ENCODE results near the gene PDE2A.

The PDE2A gene

DNA sequence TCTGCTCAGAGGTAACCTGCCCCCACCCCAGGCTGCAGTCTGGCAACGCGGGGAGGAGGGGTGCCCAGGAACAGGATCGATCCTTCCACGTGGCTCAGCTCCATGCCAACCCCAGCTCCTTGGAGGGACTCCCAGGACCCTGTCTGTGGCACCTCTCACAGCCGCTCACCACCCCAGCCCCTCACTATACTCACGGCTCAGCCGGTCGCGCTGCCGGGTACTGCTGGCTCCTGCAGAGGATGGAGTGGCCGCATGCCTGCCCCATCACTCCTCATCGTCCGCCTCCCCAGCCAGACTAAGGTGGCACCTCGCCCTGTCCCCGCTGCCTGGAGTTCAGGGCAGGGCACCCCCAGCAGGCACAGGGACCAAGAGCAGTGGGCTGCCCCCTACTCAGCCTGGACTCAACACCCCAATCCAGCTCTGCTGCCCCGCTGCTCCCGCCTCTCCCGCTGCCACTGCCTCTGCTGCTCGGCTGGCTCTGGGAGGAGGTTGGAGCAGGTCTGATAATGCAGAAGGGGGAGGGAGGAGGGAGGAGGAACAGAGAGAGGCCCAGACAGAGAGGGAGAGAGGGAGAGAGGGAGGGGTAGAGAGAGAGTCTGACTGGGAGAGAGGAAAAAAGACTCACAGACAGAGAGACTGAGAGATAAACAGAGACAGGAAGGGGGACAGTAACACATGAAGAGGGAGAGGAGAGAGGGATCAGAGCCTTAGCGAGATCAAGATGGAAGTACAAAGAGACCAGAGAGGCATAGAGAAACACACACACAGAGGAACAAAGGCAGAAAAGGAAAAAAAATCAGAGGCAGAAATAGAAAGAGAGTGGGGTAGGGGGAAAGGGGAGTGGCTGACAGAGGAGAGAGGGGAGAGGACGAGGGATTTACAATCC is at the start of gene PDE2A:
PDE2A (minus strand) TSS at position 480 of the 886 bp plus-strand sequence; CDS start at position 265, 215 bp downstream.
- DNase-seq (ENCODE audit: low read depth in 1 of 2, low spot score in 1 of 2): no peak

GRCh38 chr11:72723508-72723907 is 49.3 kb upstream of the PDE2A start:
- no peak for DNase-seq (ENCODE audit: low read depth in 1 of 2, low spot score in 1 of 2)

- peak; percentile 67 to 75 for DNase-seq (ENCODE audit: low read depth in 1 of 2, low spot score in 1 of 2)
These were observed 48.0 kb upstream of the PDE2A start for GRCh38 chr11:72722050-72722748.

- peak in 1 of 2 donors; percentile 8 for DNase-seq (ENCODE audit: low read depth in 1 of 2, low spot score in 1 of 2)
These were observed 47.4 kb upstream of the PDE2A start for GRCh38 chr11:72721689-72722049.

DNA sequence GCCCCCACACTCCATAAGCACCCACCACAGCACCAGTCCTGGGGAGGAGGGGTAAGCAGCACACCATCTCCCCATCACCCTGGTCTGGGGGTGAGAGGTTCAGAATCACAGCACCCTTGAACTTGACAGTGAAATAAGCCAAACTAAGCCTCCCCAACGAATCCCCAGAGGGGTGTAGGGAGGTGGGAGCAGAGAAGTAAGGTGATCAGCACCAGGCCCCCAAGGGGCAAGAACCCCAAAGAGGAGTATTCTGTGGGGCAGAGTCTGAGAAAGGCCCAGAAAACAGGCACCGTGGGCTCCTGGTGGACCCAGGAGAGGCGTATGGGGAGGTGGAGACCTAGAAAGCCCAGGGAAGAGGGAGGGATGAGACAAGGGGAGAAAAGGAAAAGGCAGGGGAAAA is 47.1 kb upstream of the PDE2A start:
- DNase-seq (ENCODE audit: low read depth in 1 of 2, low spot score in 1 of 2): no peak

DNA sequence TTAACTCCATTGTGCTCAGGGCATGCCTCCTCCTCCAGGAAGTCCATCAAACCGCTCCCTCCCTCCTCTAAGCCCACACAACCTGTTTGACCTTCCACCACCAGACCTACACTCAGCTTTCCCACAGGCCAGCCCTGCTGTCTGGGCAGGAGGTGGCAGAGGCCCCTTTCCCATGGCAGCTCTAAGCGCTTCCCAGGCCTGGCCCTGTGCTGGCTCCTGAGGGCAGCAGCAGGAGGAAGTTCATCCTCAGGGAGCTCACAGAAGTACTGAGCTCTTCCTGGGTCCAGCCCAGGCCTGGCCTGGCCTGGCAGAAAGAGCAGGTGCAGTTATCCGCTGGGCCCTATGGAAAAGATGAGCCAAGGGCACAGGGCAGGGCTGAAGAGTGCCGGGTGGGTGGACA is 46.6 kb upstream of the PDE2A start:
- no peak for DNase-seq (ENCODE audit: low read depth in 1 of 2, low spot score in 1 of 2)

- DNase-seq (ENCODE audit: low read depth in 1 of 2, low spot score in 1 of 2): no peak
These were observed 45.8 kb upstream of the PDE2A start for GRCh38 chr11:72720047-72720446.

GRCh38 chr11:72719551-72719950 is 45.3 kb upstream of the PDE2A start:
- no peak for DNase-seq (ENCODE audit: low read depth in 1 of 2, low spot score in 1 of 2)

GRCh38 chr11:72719144-72719543 is 44.9 kb upstream of the PDE2A start:
- DNase-seq (ENCODE audit: low read depth in 1 of 2, low spot score in 1 of 2): no peak

DNA sequence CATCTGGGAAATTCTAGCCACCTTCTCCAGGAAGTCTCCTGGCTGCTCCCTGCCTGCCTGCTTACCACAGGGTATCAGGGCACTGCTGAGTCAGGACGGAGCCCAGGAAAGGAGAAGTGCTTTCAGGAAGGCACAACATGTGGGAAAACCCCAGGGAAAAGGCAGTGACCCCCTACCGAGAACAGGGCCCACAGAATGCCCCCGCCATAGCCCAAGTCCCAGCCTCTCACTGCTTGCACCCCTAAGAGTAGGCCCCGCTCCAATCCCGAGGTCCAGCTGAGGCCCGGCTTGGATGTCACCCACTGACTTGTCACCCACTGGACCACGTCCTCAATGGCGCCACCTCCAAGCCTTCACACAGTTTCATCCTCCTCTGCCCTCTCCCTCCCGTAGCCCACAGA is 43.9 kb upstream of the PDE2A start:
- no peak for DNase-seq (ENCODE audit: low read depth in 1 of 2, low spot score in 1 of 2)

GRCh38 chr11:72716788-72717435 is 42.7 kb upstream of the PDE2A start:
- no peak for DNase-seq (ENCODE audit: low read depth in 1 of 2, low spot score in 1 of 2)

GRCh38 chr11:72716290-72716689 is 42.1 kb upstream of the PDE2A start:
- no peak for DNase-seq (ENCODE audit: low read depth in 1 of 2, low spot score in 1 of 2)

- no peak for DNase-seq (ENCODE audit: low read depth in 1 of 2, low spot score in 1 of 2)
These were observed 38.6 kb upstream of the PDE2A start for GRCh38 chr11:72712841-72713240.

DNA sequence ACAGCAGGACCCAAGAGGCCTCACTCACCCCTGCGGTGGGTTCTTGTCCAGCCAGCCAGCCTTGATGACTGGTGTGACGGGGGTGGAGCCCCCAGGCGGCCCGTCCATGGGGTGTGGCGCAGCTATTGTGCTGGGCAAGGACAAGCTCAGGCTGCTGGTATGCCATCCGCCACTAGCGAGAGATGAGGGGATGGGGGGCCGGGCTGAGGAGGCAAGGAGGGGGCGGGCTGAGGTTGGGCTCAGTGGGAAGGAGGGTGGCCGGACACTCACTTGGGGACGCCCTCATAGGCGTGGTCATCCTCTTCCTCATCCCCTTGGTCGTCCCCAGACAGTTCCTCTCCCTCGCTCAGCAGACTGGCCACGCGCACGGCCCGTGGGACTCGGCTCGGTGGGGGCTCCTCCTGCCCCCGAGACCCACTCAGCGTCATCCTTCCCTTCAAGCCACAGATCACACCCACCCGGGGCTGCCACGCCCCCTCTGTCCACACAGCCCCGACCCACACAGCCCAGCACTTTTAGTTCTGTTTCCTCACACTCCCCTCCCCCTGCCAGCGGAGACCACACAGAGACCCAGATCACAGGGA is 38.0 kb upstream of the PDE2A start:
- no peak for DNase-seq (ENCODE audit: low read depth in 1 of 2, low spot score in 1 of 2)

GRCh38 chr11:72711141-72711540 is 36.9 kb upstream of the PDE2A start:
- DNase-seq (ENCODE audit: low read depth in 1 of 2, low spot score in 1 of 2): no peak

DNA sequence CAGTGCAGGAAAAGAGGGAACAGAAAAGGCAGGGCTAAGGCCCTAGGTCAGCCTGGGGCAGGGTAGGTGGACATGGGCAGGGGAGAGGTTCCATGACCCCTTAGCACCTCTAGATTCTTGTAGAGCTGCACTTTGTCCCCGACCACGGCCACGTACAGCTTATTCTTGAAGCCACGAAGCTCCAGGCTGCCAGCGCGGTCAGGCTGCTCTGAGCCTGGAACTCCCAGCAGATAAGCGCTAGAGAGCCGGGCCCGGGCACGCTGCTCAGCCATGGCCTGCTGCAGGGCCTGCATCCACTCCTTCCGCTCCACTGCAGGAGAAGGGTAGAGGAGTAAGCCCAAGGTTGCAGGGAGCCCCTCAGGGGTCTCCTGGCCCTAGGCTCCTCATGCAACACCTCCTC is 36.1 kb upstream of the PDE2A start:
- DNase-seq (ENCODE audit: low read depth in 1 of 2, low spot score in 1 of 2): no peak

- no peak for DNase-seq (ENCODE audit: low read depth in 1 of 2, low spot score in 1 of 2)
These were observed 35.4 kb upstream of the PDE2A start for GRCh38 chr11:72709478-72710238.

DNA sequence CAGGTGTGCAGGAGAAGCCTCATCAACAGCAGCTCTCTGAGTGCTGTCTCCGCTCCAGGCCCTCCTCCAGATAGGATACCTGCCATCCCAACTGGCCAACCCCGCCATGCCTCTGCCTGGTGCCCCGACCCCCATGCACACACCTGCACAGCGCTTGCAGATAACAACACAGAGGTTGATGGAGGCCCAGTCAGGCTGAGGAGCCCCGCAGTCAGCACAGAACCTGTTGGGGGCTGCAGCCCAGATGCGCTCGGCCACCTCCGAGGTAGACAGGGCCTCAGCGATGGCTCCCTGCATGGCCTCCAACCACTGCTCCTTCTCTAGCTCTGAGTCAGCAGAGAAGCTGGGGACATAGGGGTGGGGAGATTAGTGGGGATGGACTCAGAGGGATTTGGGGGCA is 32.8 kb upstream of the PDE2A start:
- no peak for DNase-seq (ENCODE audit: low read depth in 1 of 2, low spot score in 1 of 2)

DNA sequence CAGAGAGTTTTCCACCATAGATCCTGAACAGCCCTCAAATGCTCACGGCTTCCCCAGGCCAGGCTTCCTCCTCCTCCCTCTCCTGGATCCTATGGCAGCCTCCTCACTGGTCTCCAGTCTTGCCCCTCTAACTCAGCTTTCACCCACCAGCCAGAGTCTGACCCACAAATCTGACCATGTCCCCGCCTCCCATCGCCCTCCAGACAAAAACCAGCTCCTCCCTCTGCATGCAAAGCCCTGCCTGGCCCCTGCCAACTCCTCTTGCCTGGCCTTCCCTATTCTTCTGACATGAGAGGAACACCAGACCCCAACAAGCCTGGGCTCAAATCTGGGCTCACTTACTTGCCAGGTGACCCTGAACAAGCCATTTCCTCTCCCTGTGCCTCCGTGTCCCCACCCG is 32.4 kb upstream of the PDE2A start:
- no peak for DNase-seq (ENCODE audit: low read depth in 1 of 2, low spot score in 1 of 2)

GRCh38 chr11:72705442-72706365 is 31.5 kb upstream of the PDE2A start:
- no peak for DNase-seq (ENCODE audit: low read depth in 1 of 2, low spot score in 1 of 2)

Data from stimulated activated CD4-positive, alpha-beta T cell treated with anti-CD3 and anti-CD28 coated beads, Interleukin-15, amount 100 ng/mL, for 1 hour (primary cell).